ENCODE results near the gene OR6C65.
"Not testable (repeated sequence)": the region's sequence is repeated elsewhere in the genome, so short reads cannot be mapped to it uniquely, and the experiment has no call there.

Gene OR6C65

GRCh38 chr12:55416961-55417360, 16.6 kb downstream of the OR6C65 start:
- H3K4me3 ChIP-seq (ENCODE audit: low read depth, low read length): no peak overlapping the region
- H3K27ac ChIP-seq: no peak overlapping the region
- no peaks in the 10 kb centered on the region for H3K36me3 ChIP-seq
- H3K27me3 ChIP-seq (ENCODE audit: insufficient read depth, low read depth, severe bottlenecking): peaks cover 45% of the 10 kb centered on the region
- TF ChIP-seq CTCF (IDR thresholded peaks at IDR 0.05; ENCODE audit: low read depth, low read length): no peak
- DNase-seq: no peak
- no peaks in the 10 kb centered on the region for H3K9me3 ChIP-seq (ENCODE audit: severe bottlenecking)

GRCh38 chr12:55420307-55420962, 20.1 kb downstream of the OR6C65 start:
- Histone ChIP-seq H3K27ac (no peak overlapping the region), H3K9me3 (ENCODE audit: severe bottlenecking) (no peaks in the 10 kb centered on the region), H3K27me3 (ENCODE audit: insufficient read depth, low read depth, severe bottlenecking) (peaks cover 32% of the 10 kb centered on the region), H3K4me3 (ENCODE audit: low read depth, low read length) (no peak overlapping the region), H3K36me3 (no peaks in the 10 kb centered on the region)
- TF ChIP-seq CTCF (IDR thresholded peaks at IDR 0.05; ENCODE audit: low read depth, low read length): no peak
- no peak for DNase-seq

DNA sequence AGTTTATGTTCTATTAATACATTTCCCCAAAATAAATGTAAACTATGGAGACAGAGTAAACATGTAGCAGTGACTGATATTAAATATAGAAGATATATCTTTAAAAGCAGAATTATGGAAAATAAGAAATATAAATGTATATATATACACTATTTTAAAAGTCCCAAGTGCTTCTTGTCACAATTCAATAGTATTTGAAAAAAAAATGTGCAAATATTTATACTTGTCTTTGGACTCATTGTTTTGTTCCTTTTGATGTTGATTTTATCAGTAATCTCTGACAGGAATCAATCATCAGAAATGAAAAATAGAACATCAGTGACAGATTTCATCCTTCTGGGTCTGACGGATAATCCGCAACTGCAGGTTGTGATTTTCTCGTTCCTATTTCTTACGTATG, 25.6 kb downstream of the OR6C65 start, which contains the start of gene OR6C76:
TSS of gene OR6C76 (plus strand) at position 301 of the 400 bp plus-strand sequence. CDS start at position 301, 0 bp downstream.
- no peak for DNase-seq
- Histone ChIP-seq H3K9me3 (ENCODE audit: severe bottlenecking) (no peaks in the 10 kb centered on the region), H3K27ac (no peak within 1 kb of the TSS), H3K36me3 (no peaks in the 10 kb centered on the region), H3K27me3 (ENCODE audit: insufficient read depth, low read depth, severe bottlenecking) (peaks cover 4% of the 10 kb centered on the region), H3K4me3 (ENCODE audit: low read depth, low read length) (no peak within 1 kb of the TSS)
- TF ChIP-seq CTCF (IDR thresholded peaks at IDR 0.05; ENCODE audit: low read depth, low read length): no peak

GRCh38 chr12:55428331-55429243, 28.3 kb downstream of the OR6C65 start:
- H3K36me3 ChIP-seq: no peaks in the 10 kb centered on the region
- DNase-seq: no peak
- no peak overlapping the region for H3K4me3 ChIP-seq (ENCODE audit: low read depth, low read length)
- H3K27me3 ChIP-seq (ENCODE audit: insufficient read depth, low read depth, severe bottlenecking): no peaks in the 10 kb centered on the region
- no peak for TF ChIP-seq CTCF (IDR thresholded peaks at IDR 0.05; ENCODE audit: low read depth, low read length)
- H3K27ac ChIP-seq: no peak overlapping the region
- H3K9me3 ChIP-seq (ENCODE audit: severe bottlenecking): no peaks in the 10 kb centered on the region

DNA sequence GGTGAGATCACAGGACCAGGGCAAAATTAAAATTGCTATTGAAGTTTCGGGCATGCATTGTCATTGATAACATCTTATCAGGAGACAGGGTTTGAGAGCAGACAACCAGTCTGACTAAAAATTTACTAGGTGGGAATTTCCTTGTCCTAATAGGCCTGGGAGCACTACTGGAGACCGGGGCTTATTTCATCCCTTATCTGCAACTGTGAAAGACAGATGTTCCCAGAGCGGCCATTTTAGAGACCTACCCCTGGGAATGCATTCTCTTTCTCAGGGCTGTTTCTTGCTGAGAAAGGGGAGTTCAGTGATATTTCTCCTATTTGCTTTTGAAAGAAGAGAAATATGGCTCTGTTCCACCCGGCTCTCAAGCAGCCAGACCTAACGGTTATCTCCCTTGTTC, 40.9 kb downstream of the OR6C65 start:
- not testable (repeated sequence) for H3K4me3 ChIP-seq (ENCODE audit: low read depth, low read length); H3K9me3 ChIP-seq (ENCODE audit: severe bottlenecking); H3K27ac ChIP-seq; DNase-seq; H3K36me3 ChIP-seq
- H3K27me3 ChIP-seq (ENCODE audit: insufficient read depth, low read depth, severe bottlenecking): peaks cover 18% of the 10 kb centered on the region

- Histone ChIP-seq H3K27me3 (ENCODE audit: insufficient read depth, low read depth, severe bottlenecking) (peaks cover 27% of the 10 kb centered on the region), H3K36me3 (no peaks in the 10 kb centered on the region), H3K9me3 (ENCODE audit: severe bottlenecking) (no peaks in the 10 kb centered on the region), H3K27ac (no peak within 1 kb of the TSS), H3K4me3 (ENCODE audit: low read depth, low read length) (no peak within 1 kb of the TSS)
- no peak for DNase-seq
- TF ChIP-seq CTCF (IDR thresholded peaks at IDR 0.05; ENCODE audit: low read depth, low read length): no peak
Measured at GRCh38 chr12:55443776-55444175, 43.4 kb downstream of the OR6C65 start, which contains the start of gene OR6C2. OR6C2 (plus strand) TSS chr12:55444076; CDS start chr12:55452214, 8,138 bp downstream.
